Caco-2 (cell line): Measurements from ENCODE around the gene ORC4. TPM values are rescaled to one million over a fixed set of nuclear protein-coding genes. Genes with fewer than 3 reads are reported as not detected.

Experiments used
- BruUV-seq: library from RNA; stranded (reverse); fragments of 400-500 nt; replicated peaks from 2 replicates; lab custom pipeline; 2021; lab: Mats Ljungman, UMichigan
- CTCF ChIA-PET: fragments of 300-600 bp; sonication (Branson Sonifier 250); formaldehyde crosslinking; loops from one replicate; lab custom pipeline; 2022; ENCODE audit warnings: antibody characterized with exemption; lab: Charles Lee
- POLR2A ChIA-PET: fragments of 300-600 bp; sonication (Branson Sonifier 250); formaldehyde crosslinking; loops from one replicate; lab custom pipeline; 2022; ENCODE audit warnings: antibody characterized with exemption; lab: Charles Lee
- DNase-seq, 2 experiments: peaks; one replicate each; pipeline versions ENCODE4 v3.0.0 to v3.0.0-alpha.2; 2020 to 2022
- H3K27me3 ChIP-seq: replicated peaks from 2 replicates; pipeline ENCODE4 v1.6.0; 2011; ENCODE audit warnings: low read length; ENCODE audit not compliant: control insufficient read depth, insufficient read depth
- H3K36me3 ChIP-seq: 2 replicates; pipeline ENCODE4 v1.5.1; 2011; ENCODE audit warnings: low read length; ENCODE audit not compliant: control insufficient read depth, insufficient read depth
- H3K4me1 ChIP-seq: fragments of 250-450 bp; sonication (Bioruptor Pico); 2 replicates; pipeline ENCODE4 v1.5.1; 2020; ENCODE audit warnings: mild to moderate bottlenecking
- H3K4me3 ChIP-seq: 2 replicates; pipeline ENCODE4 v1.5.1; 2011; ENCODE audit warnings: low read depth, mild to moderate bottlenecking, control low read depth, low read length
- H3K9me3 ChIP-seq: fragments of 250-450 bp; sonication (Bioruptor Pico); 2 replicates; pipeline ENCODE4 v1.5.1; 2020; ENCODE audit warnings: mild to moderate bottlenecking, moderate library complexity
- H3K27ac Mint-ChIP-seq: one replicate; pipeline ENCODE4 v1.8.0; 2022; ENCODE audit warnings: mixed read lengths; ENCODE audit not compliant: unreplicated experiment
- H3K27me3 Mint-ChIP-seq: one replicate; pipeline ENCODE4 v1.8.0; 2022; ENCODE audit warnings: mixed read lengths; ENCODE audit not compliant: insufficient read depth, unreplicated experiment
- H3K36me3 Mint-ChIP-seq: one replicate; pipeline ENCODE4 v1.8.0; 2022; ENCODE audit warnings: mild to moderate bottlenecking, mixed read lengths; ENCODE audit not compliant: insufficient read depth, unreplicated experiment
- H3K4me1 Mint-ChIP-seq: one replicate; pipeline ENCODE4 v1.8.0; 2022; ENCODE audit warnings: low read depth, mixed read lengths; ENCODE audit not compliant: unreplicated experiment
- H3K4me3 Mint-ChIP-seq: one replicate; pipeline ENCODE4 v1.8.0; 2022; ENCODE audit warnings: mild to moderate bottlenecking, moderate library complexity, mixed read lengths; ENCODE audit not compliant: unreplicated experiment
- H3K9me3 Mint-ChIP-seq: one replicate; pipeline ENCODE4 v1.8.0; 2022; ENCODE audit warnings: mixed read lengths; ENCODE audit not compliant: unreplicated experiment
- intact Hi-C: fragments of 100-400 bp; cut with micrococcal nuclease; formaldehyde crosslinking; loops from one replicate; pipeline ENCODE4 v1.10.0; 2022; ENCODE audit not compliant: unreplicated experiment
- total RNA-seq: library from RNA; stranded (reverse); gene quantifications from 2 replicates; pipeline ENCODE4 v1.2.3, GENCODE V29; 2022
- TF ChIP-seq, protein P1 (sequence below), 2 experiments: fragments of 200-600 bp in 1 of 2; IDR thresholded peaks; 1 replicate in 1 of 2; 2 replicates in 1 of 2; pipeline versions ENCODE4 v1.5.1 to v1.8.0; 2011 to 2022; ENCODE audit warnings: antibody characterized with exemption in 1 of 2, control low read depth in 1 of 2, inconsistent platforms in 1 of 2, low read depth in 1 of 2, low read length in 1 of 2, mild to moderate bottlenecking in 1 of 2, moderate library complexity in 1 of 2; ENCODE audit not compliant: insufficient read depth in 1 of 2, severe bottlenecking in 1 of 2, unreplicated experiment in 1 of 2

The ORC4 gene
- total RNA-seq, 1 experiment from 2014 or later: 56.3 TPM

DNA sequence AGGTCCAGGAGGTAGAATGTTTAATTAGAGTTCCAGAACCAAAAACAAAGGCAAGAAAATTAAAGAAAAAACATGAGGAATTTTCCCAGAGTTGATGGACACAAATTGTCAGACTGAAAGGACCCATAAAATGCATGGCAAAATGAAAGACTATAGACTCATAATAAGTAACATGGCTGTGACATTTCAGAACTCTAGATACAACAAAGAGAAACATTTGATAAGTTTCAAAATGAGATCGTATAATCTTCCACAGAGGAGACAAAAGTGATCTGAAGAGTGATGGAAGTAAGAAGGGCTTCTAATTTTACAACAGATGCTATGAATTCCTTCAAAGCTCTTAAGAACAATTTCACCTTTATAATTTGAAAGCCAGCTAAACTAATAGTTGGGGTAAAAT is 20.4 kb downstream of the ORC4 start:
- ChIA-PET CTCF (no interaction called here), POLR2A (no interaction called here)
- H3K36me3 Mint-ChIP-seq: peaks cover 3% of the 10 kb centered on the region
- no peaks in the 10 kb centered on the region for H3K27me3 ChIP-seq
- intact Hi-C loops: no loop called here
- peaks cover 6% of the 10 kb centered on the region; the same call in 1 of the 2 replicates for H3K9me3 ChIP-seq
- H3K9me3 Mint-ChIP-seq: peaks cover 27% of the 10 kb centered on the region
- no peaks in the 10 kb centered on the region for H3K27me3 Mint-ChIP-seq
- no peak for DNase-seq
- H3K4me1 Mint-ChIP-seq: peaks cover 6% of the 10 kb centered on the region
- H3K27ac Mint-ChIP-seq: no peak overlapping the region
- peaks cover 1% of the 10 kb centered on the region for H3K36me3 ChIP-seq
- H3K4me3 Mint-ChIP-seq: no peak overlapping the region
- no peaks in the 10 kb centered on the region for H3K4me1 ChIP-seq
- TF ChIP-seq, protein P1, sequence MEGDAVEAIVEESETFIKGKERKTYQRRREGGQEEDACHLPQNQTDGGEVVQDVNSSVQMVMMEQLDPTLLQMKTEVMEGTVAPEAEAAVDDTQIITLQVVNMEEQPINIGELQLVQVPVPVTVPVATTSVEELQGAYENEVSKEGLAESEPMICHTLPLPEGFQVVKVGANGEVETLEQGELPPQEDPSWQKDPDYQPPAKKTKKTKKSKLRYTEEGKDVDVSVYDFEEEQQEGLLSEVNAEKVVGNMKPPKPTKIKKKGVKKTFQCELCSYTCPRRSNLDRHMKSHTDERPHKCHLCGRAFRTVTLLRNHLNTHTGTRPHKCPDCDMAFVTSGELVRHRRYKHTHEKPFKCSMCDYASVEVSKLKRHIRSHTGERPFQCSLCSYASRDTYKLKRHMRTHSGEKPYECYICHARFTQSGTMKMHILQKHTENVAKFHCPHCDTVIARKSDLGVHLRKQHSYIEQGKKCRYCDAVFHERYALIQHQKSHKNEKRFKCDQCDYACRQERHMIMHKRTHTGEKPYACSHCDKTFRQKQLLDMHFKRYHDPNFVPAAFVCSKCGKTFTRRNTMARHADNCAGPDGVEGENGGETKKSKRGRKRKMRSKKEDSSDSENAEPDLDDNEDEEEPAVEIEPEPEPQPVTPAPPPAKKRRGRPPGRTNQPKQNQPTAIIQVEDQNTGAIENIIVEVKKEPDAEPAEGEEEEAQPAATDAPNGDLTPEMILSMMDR (IDR thresholded peaks at IDR 0.05; ENCODE audit: insufficient read depth in 1 of 2, low read depth in 1 of 2, low read length in 1 of 2, severe bottlenecking in 1 of 2, unreplicated experiment in 1 of 2): no peak
- BruUV-seq: no TSS peak
- H3K4me3 ChIP-seq: no peak overlapping the region

DNA sequence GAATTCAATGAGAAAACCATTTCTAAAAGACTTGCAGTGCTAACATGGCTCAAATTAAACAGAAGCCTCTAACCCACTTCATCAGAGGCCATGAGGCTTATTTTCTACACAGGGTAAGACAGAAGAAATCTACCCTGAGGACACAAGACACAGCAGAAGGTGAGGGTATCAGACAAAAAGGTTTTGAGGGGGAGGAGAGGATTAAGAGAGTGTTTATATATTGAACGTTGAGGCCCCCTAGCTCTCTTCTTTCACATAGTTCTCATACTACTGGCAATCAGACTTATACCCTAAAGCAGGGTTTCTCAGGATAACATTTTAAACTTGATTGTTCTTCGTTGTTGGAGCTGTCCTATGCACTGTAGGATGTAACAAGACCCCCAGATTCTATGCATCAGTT is 21.4 kb downstream of the ORC4 start:
- Mint-ChIP-seq H3K27me3 (no peaks in the 10 kb centered on the region), H3K9me3 (peaks cover 27% of the 10 kb centered on the region), H3K4me1 (peaks cover 6% of the 10 kb centered on the region), H3K27ac (no peak overlapping the region), H3K36me3 (peaks cover 5% of the 10 kb centered on the region), H3K4me3 (no peak overlapping the region)
- Histone ChIP-seq H3K4me3 (no peak overlapping the region), H3K36me3 (peaks cover 1% of the 10 kb centered on the region), H3K27me3 (no peaks in the 10 kb centered on the region), H3K4me1 (no peaks in the 10 kb centered on the region), H3K9me3 (peaks cover 2% of the 10 kb centered on the region; the same call in 1 of the 2 replicates)
- TF ChIP-seq, protein P1 (IDR thresholded peaks at IDR 0.05; ENCODE audit: insufficient read depth in 1 of 2, low read depth in 1 of 2, low read length in 1 of 2, severe bottlenecking in 1 of 2, unreplicated experiment in 1 of 2): no peak
- intact Hi-C loops: no loop called here
- BruUV-seq: no TSS peak
- ChIA-PET POLR2A (interaction anchor here (0.6 kb wide), 1 partner anchor 734 kb away, joined by 4 read pairs; no protein-coding TSS in a partner anchor), CTCF (no interaction called here)
- DNase-seq: no peak

DNA sequence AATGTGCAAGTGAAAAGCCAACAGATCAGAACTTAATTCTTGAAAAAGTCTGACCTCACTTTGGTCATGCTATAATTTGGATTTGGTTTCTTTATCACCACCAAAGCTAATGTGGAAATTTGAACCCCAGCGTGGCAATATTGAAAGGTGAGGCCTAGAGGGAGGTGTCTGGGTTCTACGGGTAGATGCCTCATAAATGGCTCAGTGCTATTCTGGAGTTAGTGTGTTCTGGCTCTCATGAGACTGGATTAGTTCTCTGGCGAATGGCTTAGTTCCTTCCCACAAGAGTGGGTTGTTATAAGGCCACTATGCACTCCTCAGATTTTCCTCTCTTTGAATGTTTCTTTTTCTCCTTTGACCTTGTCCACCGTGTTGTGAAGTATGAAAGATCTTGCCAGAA is 22.3 kb downstream of the ORC4 start:
- CTCF ChIA-PET: no interaction called here
- Mint-ChIP-seq H3K9me3 (peaks cover 20% of the 10 kb centered on the region), H3K36me3 (peaks cover 5% of the 10 kb centered on the region), H3K4me3 (no peak overlapping the region), H3K4me1 (peaks cover 6% of the 10 kb centered on the region), H3K27ac (no peak overlapping the region), H3K27me3 (no peaks in the 10 kb centered on the region)
- H3K9me3 ChIP-seq: peaks cover 2% of the 10 kb centered on the region; the same call in 1 of the 2 replicates
- BruUV-seq: no TSS peak
- H3K4me1 ChIP-seq: no peaks in the 10 kb centered on the region
- H3K27me3 ChIP-seq: no peaks in the 10 kb centered on the region
- H3K4me3 ChIP-seq: no peak overlapping the region
- DNase-seq: no peak
- peaks cover 1% of the 10 kb centered on the region for H3K36me3 ChIP-seq
- TF ChIP-seq, protein P1 (IDR thresholded peaks at IDR 0.05; ENCODE audit: insufficient read depth in 1 of 2, low read depth in 1 of 2, low read length in 1 of 2, severe bottlenecking in 1 of 2, unreplicated experiment in 1 of 2): no peak
- intact Hi-C loops: no loop called here
- POLR2A ChIA-PET: no interaction called here
